GM23248 (cell line): ENCODE measurements around the gene RHOXF1.

Experiments used
- EZH2 ChIP-seq: fragments of 200-600 bp; sonication (generic); IDR thresholded peaks from 2 replicates; pipeline ENCODE4 v1.6.1; 2018; ENCODE audit warnings: antibody characterized with exemption, mild to moderate bottlenecking; ENCODE audit not compliant: insufficient read depth, poor library complexity, severe bottlenecking
- EZH2phosphoT487 ChIP-seq: fragments of 200-600 bp; sonication (generic); IDR thresholded peaks from 2 replicates; pipeline ENCODE4 v1.6.1; 2018; ENCODE audit warnings: antibody characterized with exemption, moderate library complexity, mild to moderate bottlenecking, low read depth; ENCODE audit not compliant: insufficient read depth

DNA sequence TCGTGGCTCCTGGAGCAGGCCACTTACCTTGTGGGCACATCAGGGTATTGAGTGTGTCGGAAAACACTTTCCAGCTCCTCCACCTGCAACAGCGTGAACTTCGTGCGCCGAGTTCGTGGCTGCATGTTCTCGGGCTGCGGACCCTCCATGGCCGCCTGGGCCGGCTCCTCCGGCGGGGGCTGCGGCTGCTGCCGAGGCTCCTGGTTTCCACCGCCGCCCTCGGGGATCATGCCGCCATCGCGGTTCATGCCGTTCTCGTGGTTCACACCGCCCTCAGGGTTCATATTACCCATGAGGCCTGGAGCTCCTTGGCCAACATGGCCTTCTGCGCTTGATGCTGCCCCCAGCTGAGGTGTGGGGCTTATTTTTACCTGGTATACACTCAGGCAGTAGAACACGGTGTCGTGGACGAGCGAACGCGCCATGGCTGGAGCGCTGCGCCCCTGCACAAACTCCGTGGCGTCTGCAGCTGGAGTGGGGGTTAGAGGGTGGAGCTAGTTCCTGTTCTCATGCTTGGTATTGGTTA lies at the start of gene RHOXF1:
- TF ChIP-seq EZH2 (no peak), EZH2phosphoT487 (no peak)
